GM23338 (cell line): ENCODE measurements around the gene CEP131. TPM values are rescaled to one million over a fixed set of nuclear protein-coding genes. Genes with fewer than 3 reads are reported as not detected.
A peak's percentile ranks its signal among the peaks of the same experiment; 100 is the strongest.

ENCODE experiments used
- ATAC-seq: fragments of 200-7000 bp; cut with Tn5 transposase; 3 replicates; pipeline ENCODE4 v1.9.1; 2020
- DNase-seq: peaks from one replicate; pipeline ENCODE4 v3.0.0-alpha.2; 2015; ENCODE audit warnings: low spot score
- H2AFZ ChIP-seq: fragments of 200-600 bp; sonication (generic); 2 replicates; pipeline ENCODE4 v1.8.0; 2016; ENCODE audit warnings: antibody characterized with exemption, mild to moderate bottlenecking, moderate library complexity
- H3F3A ChIP-seq: fragments of 200-600 bp; sonication (generic); replicated peaks from 2 replicates; pipeline ENCODE4 v1.8.0; 2017; ENCODE audit warnings: antibody characterized with exemption, mixed run types, low read depth
- H3K27ac ChIP-seq: fragments of 200-600 bp; sonication (generic); 2 replicates; pipeline ENCODE4 v1.6.1; 2016; ENCODE audit warnings: low read depth
- H3K27me3 ChIP-seq: fragments of 200-600 bp; sonication (generic); 2 replicates; pipeline ENCODE4 v1.8.0; 2016; ENCODE audit warnings: mild to moderate bottlenecking, mixed run types, moderate library complexity; ENCODE audit not compliant: insufficient read depth
- H3K36me3 ChIP-seq: fragments of 200-600 bp; sonication (generic); 2 replicates; pipeline ENCODE4 v1.8.0; 2016; ENCODE audit warnings: mild to moderate bottlenecking; ENCODE audit not compliant: insufficient read depth
- H3K4me1 ChIP-seq: fragments of 200-600 bp; sonication (generic); 2 replicates; pipeline ENCODE4 v1.8.0; 2016; ENCODE audit warnings: mild to moderate bottlenecking, moderate library complexity; ENCODE audit not compliant: insufficient read depth
- H3K4me2 ChIP-seq: fragments of 200-600 bp; sonication (generic); 2 replicates; pipeline ENCODE4 v1.7.1; 2017; ENCODE audit warnings: mixed run types
- H3K4me3 ChIP-seq: fragments of 200-600 bp; sonication (generic); 2 replicates; pipeline ENCODE4 v1.6.1; 2016; ENCODE audit warnings: mixed run types
- H3K79me2 ChIP-seq: fragments of 200-600 bp; sonication (generic); replicated peaks from 2 replicates; pipeline ENCODE4 v1.8.0; 2017; ENCODE audit warnings: mild to moderate bottlenecking; ENCODE audit not compliant: insufficient read depth
- H3K9me2 ChIP-seq: fragments of 200-600 bp; sonication (generic); 2 replicates; pipeline ENCODE4 v1.8.0; 2017; ENCODE audit not compliant: insufficient read depth
- H4K20me1 ChIP-seq: fragments of 200-600 bp; sonication (generic); replicated peaks from 2 replicates; pipeline ENCODE4 v1.8.0; 2017; ENCODE audit warnings: mild to moderate bottlenecking; ENCODE audit not compliant: insufficient read depth
- H3K27ac Mint-ChIP-seq: 2 replicates; pipeline ENCODE4 v1.8.0; 2020; ENCODE audit warnings: inconsistent platforms, mild to moderate bottlenecking, moderate library complexity, mixed read lengths
- H3K27me3 Mint-ChIP-seq: 3 replicates; pipeline ENCODE4 v1.8.0; 2022; ENCODE audit warnings: low read depth, mild to moderate bottlenecking, moderate library complexity, mixed read lengths, inconsistent platforms; ENCODE audit not compliant: insufficient read depth, poor library complexity
- H3K36me3 Mint-ChIP-seq: 3 replicates; pipeline ENCODE4 v1.8.0; 2021; ENCODE audit warnings: low read depth, mild to moderate bottlenecking, inconsistent platforms, moderate library complexity, mixed read lengths
- H3K4me1 Mint-ChIP-seq: 3 replicates; pipeline ENCODE4 v1.8.0; 2020; ENCODE audit warnings: mild to moderate bottlenecking, inconsistent platforms, mixed read lengths
- H3K4me3 Mint-ChIP-seq: 3 replicates; pipeline ENCODE4 v1.8.0; 2021; ENCODE audit warnings: moderate library complexity, mild to moderate bottlenecking, inconsistent platforms, mixed read lengths
- H3K9me3 Mint-ChIP-seq: 3 replicates; pipeline ENCODE4 v1.8.0; 2020; ENCODE audit warnings: moderate library complexity, mild to moderate bottlenecking, inconsistent platforms, mixed read lengths
- CREB1 ChIP-seq: fragments of 250-450 bp; sonication (Bioruptor Pico); IDR thresholded peaks from 2 replicates; pipeline ENCODE4 v1.5.0; 2020; ENCODE audit warnings: low read depth, mild to moderate bottlenecking, moderate library complexity
- EZH2 ChIP-seq: fragments of 200-600 bp; sonication (generic); IDR thresholded peaks from one replicate; pipeline ENCODE4 v1.8.0; 2017; ENCODE audit warnings: antibody characterized with exemption, mild to moderate bottlenecking, low read depth; ENCODE audit not compliant: unreplicated experiment
- JUNB ChIP-seq: IDR thresholded peaks from one replicate; pipeline ENCODE4 v1.6.1; 2016; ENCODE audit warnings: antibody characterized with exemption; ENCODE audit not compliant: unreplicated experiment
- POLR2AphosphoS5 ChIP-seq: IDR thresholded peaks from 2 replicates; pipeline ENCODE4 v1.6.1; 2016; ENCODE audit warnings: antibody characterized with exemption, low read depth
- ZNF114 ChIP-seq: fragments of 250-450 bp; sonication (Bioruptor Pico); IDR thresholded peaks from 2 replicates; pipeline ENCODE4 v1.5.0; 2020; ENCODE audit warnings: mild to moderate bottlenecking, moderate library complexity
- ZNF462 ChIP-seq: fragments of 250-450 bp; sonication (Bioruptor Pico); IDR thresholded peaks from 2 replicates; pipeline ENCODE4 v1.5.0; 2020; ENCODE audit warnings: mild to moderate bottlenecking, moderate library complexity
- polyA plus RNA-seq: library from polyadenylated mRNA; unstranded; fragments of >200 nt; fragmentation: Nextera tagmentation; extraction: Ambion mirVana; gene quantifications from 2 replicates; pipeline ENCODE4 v1.2.1, GENCODE V29; 2016
- total RNA-seq: library from RNA; depleted of rRNA; stranded (reverse); fragments of >200 nt; shearing (Covaris generic); gene quantifications from 2 replicates; pipeline ENCODE4 v1.2.3, GENCODE V29; 2014

CEP131 gene
- total and polyA plus RNA-seq, 2 experiments from 2014 or later: 26.8 to 35.5 TPM

- no peak for TF ChIP-seq ZNF462 (CRISPR knock-in tag)
Measured at GRCh38 chr17:81239714-81240555, 17.2 kb upstream of the CEP131 start (continued).

- H3K27ac Mint-ChIP-seq: peak within 1 kb of the TSS; percentile 95
- Histone ChIP-seq H3K27ac (no peak within 1 kb of the TSS), H3K79me2 (peaks cover 17% of the 10 kb centered on the region), H3K4me1 (no peaks in the 10 kb centered on the region; the same call in 1 of the 2 replicates), H3K9me2 (no peaks in the 10 kb centered on the region), H4K20me1 (no peaks in the 10 kb centered on the region; the same call in 1 of the 2 replicates), H3K36me3 (no peaks in the 10 kb centered on the region), H3K4me2 (peak within 1 kb of the TSS; percentile 95), H2AFZ (no peak within 1 kb of the TSS), H3F3A (peaks cover 11% of the 10 kb centered on the region; the same call in 1 of the 2 replicates), H3K27me3 (no peaks in the 10 kb centered on the region), H3K4me3 (peak within 1 kb of the TSS; percentile 96)
- H3K36me3 Mint-ChIP-seq: peaks cover 18% of the 10 kb centered on the region
- peak; percentile 99 for DNase-seq
- H3K4me3 Mint-ChIP-seq: peak within 1 kb of the TSS; percentile 96
- peaks cover 16% of the 10 kb centered on the region for H3K27me3 Mint-ChIP-seq
- ATAC-seq: peak; percentile 93
- no peaks in the 10 kb centered on the region; the same call in 2 of the 3 replicates for H3K9me3 Mint-ChIP-seq
- peaks cover 25% of the 10 kb centered on the region for H3K4me1 Mint-ChIP-seq
- TF ChIP-seq CREB1: peak; percentile 72
- TF ChIP-seq EZH2: no peak
- TF ChIP-seq ZNF462 (CRISPR knock-in tag): no peak
- TF ChIP-seq JUNB: no peak
- TF ChIP-seq ZNF114: no peak
- peak; percentile 62 for TF ChIP-seq POLR2AphosphoS5
Measured at GRCh38 chr17:81238815-81239713, 16.3 kb upstream of the CEP131 start, which contains the start of the genes NDUFAF8 and TEPSIN. TSS of gene NDUFAF8 (plus strand) at chr17:81239318. CDS start at chr17:81239364, 46 bp downstream. TSS of gene TEPSIN (minus strand) at chr17:81239055. CDS start at chr17:81239033, 22 bp downstream.
